Measurements from ENCODE around the gene VCAN.

DNA sequence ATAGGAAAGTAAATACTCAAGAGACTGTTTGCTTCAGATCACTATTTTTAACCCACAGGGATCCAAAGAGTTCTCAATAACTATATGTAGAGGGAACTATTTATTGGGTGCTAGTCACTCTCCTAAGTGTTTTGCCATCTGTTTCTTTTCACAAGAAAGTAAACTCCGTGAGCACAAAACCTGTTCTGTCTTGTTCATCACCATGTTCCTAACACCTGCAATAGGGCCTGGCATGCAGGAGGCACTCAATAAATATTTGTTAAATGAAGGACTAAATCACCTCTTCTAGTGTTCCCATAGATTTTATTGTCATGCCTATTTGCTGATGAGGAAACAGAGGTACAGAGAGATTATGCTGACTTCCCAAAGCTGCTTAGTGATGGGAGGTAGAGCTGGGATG lies 118.2 kb downstream of the VCAN start:
- TF ChIP-seq POLR2A (IDR thresholded peaks at IDR 0.05), result no peak
- TF ChIP-seq, protein P1, sequence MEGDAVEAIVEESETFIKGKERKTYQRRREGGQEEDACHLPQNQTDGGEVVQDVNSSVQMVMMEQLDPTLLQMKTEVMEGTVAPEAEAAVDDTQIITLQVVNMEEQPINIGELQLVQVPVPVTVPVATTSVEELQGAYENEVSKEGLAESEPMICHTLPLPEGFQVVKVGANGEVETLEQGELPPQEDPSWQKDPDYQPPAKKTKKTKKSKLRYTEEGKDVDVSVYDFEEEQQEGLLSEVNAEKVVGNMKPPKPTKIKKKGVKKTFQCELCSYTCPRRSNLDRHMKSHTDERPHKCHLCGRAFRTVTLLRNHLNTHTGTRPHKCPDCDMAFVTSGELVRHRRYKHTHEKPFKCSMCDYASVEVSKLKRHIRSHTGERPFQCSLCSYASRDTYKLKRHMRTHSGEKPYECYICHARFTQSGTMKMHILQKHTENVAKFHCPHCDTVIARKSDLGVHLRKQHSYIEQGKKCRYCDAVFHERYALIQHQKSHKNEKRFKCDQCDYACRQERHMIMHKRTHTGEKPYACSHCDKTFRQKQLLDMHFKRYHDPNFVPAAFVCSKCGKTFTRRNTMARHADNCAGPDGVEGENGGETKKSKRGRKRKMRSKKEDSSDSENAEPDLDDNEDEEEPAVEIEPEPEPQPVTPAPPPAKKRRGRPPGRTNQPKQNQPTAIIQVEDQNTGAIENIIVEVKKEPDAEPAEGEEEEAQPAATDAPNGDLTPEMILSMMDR (IDR thresholded peaks at IDR 0.05), result no peak
